ENCODE results near the gene FAM78A.

DNA sequence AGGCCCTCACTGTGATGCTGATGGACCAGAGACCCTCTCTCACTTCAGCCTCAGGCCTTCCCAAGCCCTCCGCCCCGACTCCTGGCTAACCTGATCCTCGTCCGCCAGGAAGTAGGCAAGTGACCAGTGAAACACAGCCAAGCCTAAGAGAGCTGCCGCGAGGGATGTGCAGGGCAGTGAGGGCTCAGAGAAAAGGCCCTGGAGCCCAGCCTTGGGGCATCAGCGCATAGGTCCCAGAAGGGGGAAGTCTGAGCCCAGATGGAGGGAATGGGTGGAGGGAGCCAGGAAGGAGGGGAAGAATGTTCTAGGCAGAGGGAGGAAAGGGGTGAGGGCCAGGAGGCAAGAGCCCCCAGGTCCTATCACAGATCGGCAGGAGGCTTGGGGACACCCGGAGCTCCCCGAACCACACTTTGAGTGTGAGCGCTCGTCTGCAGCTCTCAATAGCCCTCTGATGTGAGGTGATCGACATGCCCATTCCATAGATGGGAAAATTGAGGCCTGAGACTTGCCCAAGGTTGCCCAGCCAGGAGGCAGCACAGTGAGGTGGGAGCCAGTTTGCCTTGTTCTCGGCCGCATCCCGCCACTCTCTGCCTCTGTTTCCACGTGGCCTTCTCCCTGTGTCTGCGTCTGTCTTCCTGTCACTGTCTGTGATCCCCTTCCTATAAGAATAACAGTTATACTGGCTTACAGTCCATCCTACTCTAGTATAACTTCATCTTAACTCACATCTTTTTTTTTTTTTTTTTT, 33.4 kb upstream of the FAM78A start:
- TF ChIP-seq CTCF (IDR thresholded peaks at IDR 0.05; ENCODE audit: poor library complexity, severe bottlenecking) (no peak), EP300 (conservative IDR thresholded peaks at IDR 0.05; ENCODE audit: poor library complexity, severe bottlenecking) (no peak), RAD21 (conservative IDR thresholded peaks at IDR 0.05) (no peak), POLR2AphosphoS5 (IDR thresholded peaks at IDR 0.05) (no peak), MXI1 (conservative IDR thresholded peaks at IDR 0.05; ENCODE audit: poor library complexity, severe bottlenecking) (no peak), REST (IDR thresholded peaks at IDR 0.05; ENCODE audit: borderline replicate concordance) (no peak)
